H1 (cell line): ENCODE data around the gene SELENOO. TPM values are rescaled to one million over a fixed set of nuclear protein-coding genes. Genes with fewer than 3 reads are reported as not detected.

Experiments
- BRCA1 ChIP-seq: IDR thresholded peaks from 2 replicates; pipeline ENCODE4 v1.6.1; 2012; ENCODE audit warnings: low read depth, low read length, improper control_type of control experiment
- E2F6 ChIP-seq: IDR thresholded peaks from 2 replicates; pipeline ENCODE4 v1.6.1; 2012; ENCODE audit warnings: inconsistent platforms
- EP300 ChIP-seq, 2 experiments: IDR thresholded peaks; 1 replicate in 1 of 2; 2 replicates in 1 of 2; pipeline ENCODE4 v1.6.1; 2011 to 2012; ENCODE audit warnings: low read depth in 2 of 2, low read length in 2 of 2, mild to moderate bottlenecking in 2 of 2, borderline replicate concordance in 1 of 2, inconsistent platforms in 1 of 2, moderate library complexity in 1 of 2
- JUN ChIP-seq: IDR thresholded peaks from 2 replicates; pipeline ENCODE4 v1.6.1; 2011; ENCODE audit warnings: low read depth, mild to moderate bottlenecking, improper control_type of control experiment, low read length
- MAX ChIP-seq: IDR thresholded peaks from 2 replicates; pipeline ENCODE4 v1.6.1; 2012; ENCODE audit warnings: inconsistent platforms
- SIN3A ChIP-seq, 2 experiments: IDR thresholded peaks in 1 of 2; conservative IDR thresholded peaks in 1 of 2; 2 replicates each; pipeline ENCODE4 v1.6.1; 2011 to 2012; ENCODE audit warnings: low read length in 2 of 2, improper control_type of control experiment in 1 of 2, low read depth in 1 of 2, mild to moderate bottlenecking in 1 of 2
- SP1 ChIP-seq: IDR thresholded peaks from 2 replicates; pipeline ENCODE4 v1.6.1; 2011; ENCODE audit warnings: low read depth, low read length
- SUZ12 ChIP-seq: fragments of 200-600 bp; sonication (generic); IDR thresholded peaks from 2 replicates; pipeline ENCODE4 v1.6.1; 2012; ENCODE audit warnings: mild to moderate bottlenecking, inconsistent platforms, low read length, moderate library complexity, mixed read lengths
- YY1 ChIP-seq: IDR thresholded peaks from 2 replicates; pipeline ENCODE4 v1.6.1; 2011; ENCODE audit warnings: low read depth, mild to moderate bottlenecking, low read length
- polyA plus RNA-seq, 7 experiments: library from polyadenylated mRNA; depleted of rRNA in 3 of 7; stranded (reverse) in 5 of 7; unstranded in 2 of 7; fragments of >200 nt in 5 of 7; fragments of 200-250 nt in 2 of 7; gene quantifications; 1 replicate in 5 of 7; 2 replicates in 1 of 7; 4 replicates in 1 of 7; pipeline versions ENCODE4 v1.2.1 to v1.2.3, GENCODE V29; 2011 to 2013; ENCODE audit warnings: missing spikeins in 2 of 7, mixed read lengths in 2 of 7
- total RNA-seq: library from RNA; stranded (reverse); fragmentation: NEBNext Ultra II Directional; extraction: Animal tissue kit (Norgen Biotek cat#: 25700); gene quantifications from 2 replicates; pipeline ENCODE4 v1.2.1, GENCODE V29; 2021

Gene SELENOO
- total and polyA plus RNA-seq, 2 of the 8 experiments (the other 6 are each of a cell fraction or from before 2014, with no cell fraction given): 18.6 to 25.1 TPM

GRCh38 chr22:50260801-50261614 lies 60.2 kb downstream of the SELENOO start (continued):
- TF ChIP-seq SIN3A (conservative IDR thresholded peaks at IDR 0.05 in 1 of 2, IDR thresholded peaks at IDR 0.05 in 1 of 2; ENCODE audit: low read depth in 1 of 2, low read length in 2 of 2) (no peak), SUZ12 (peak; percentile 66; the same call in 1 of the 2 replicates), BRCA1 (no peak), MAX (peak; percentile 89), EP300 (IDR thresholded peaks at IDR 0.05; ENCODE audit: borderline replicate concordance in 1 of 2, low read depth in 2 of 2, low read length in 2 of 2) (no peak), SP1 (no peak), JUN (no peak), E2F6 (peak; percentile 75), YY1 (no peak)
